HL-60 (cell line): ENCODE data around the gene TYW3.
"Not testable (repeated sequence)": the region's sequence is repeated elsewhere in the genome, so short reads cannot be mapped to it uniquely, and the experiment has no call there.

Experiments
- DNase-seq, 2 experiments: peaks; one replicate each; pipeline ENCODE4 v3.0.0-alpha.2; 2010 to 2020; ENCODE audit warnings: low read depth in 1 of 2, low spot score in 1 of 2
- H3K27ac ChIP-seq: fragments of 250-450 bp; sonication (Bioruptor Pico); replicated peaks from 2 replicates; pipeline ENCODE4 v1.5.1; 2020; ENCODE audit warnings: mild to moderate bottlenecking, moderate library complexity
- H3K27me3 ChIP-seq: fragments of 250-450 bp; sonication (Bioruptor Pico); 2 replicates; pipeline ENCODE4 v1.5.1; 2021; ENCODE audit warnings: mild to moderate bottlenecking, moderate library complexity; ENCODE audit not compliant: insufficient read depth, poor library complexity, severe bottlenecking
- H3K4me3 ChIP-seq: replicated peaks from 2 replicates; pipeline ENCODE4 v1.5.1; 2011; ENCODE audit warnings: mild to moderate bottlenecking, control low read depth, low read length; ENCODE audit not compliant: insufficient read depth
- CTCF ChIP-seq: IDR thresholded peaks from one replicate; pipeline ENCODE4 v1.5.1; 2011; ENCODE audit warnings: low read length, control low read depth, inconsistent platforms; ENCODE audit not compliant: insufficient read depth
- GABPA ChIP-seq: IDR thresholded peaks from 2 replicates; pipeline ENCODE4 v1.6.1; 2012; ENCODE audit warnings: low read depth
- POLR2AphosphoS5 ChIP-seq: IDR thresholded peaks from 2 replicates; pipeline ENCODE4 v1.6.1; 2012; ENCODE audit warnings: low read depth
- SPI1 ChIP-seq: IDR thresholded peaks from 2 replicates; pipeline ENCODE4 v1.6.1; 2012; ENCODE audit warnings: low read depth, mild to moderate bottlenecking, borderline replicate concordance
- TF ChIP-seq, protein P1 (sequence below): IDR thresholded peaks from 2 replicates; pipeline ENCODE4 v1.6.1; 2012; ENCODE audit warnings: low read depth; ENCODE audit not compliant: insufficient replicate concordance

TYW3 gene

GRCh38 chr1:74729741-74730478, 3.0 kb upstream of the TYW3 start:
- H3K4me3 ChIP-seq: no peak overlapping the region
- no peak for DNase-seq
- H3K27ac ChIP-seq: no peak overlapping the region
- TF ChIP-seq CTCF: no peak
- TF ChIP-seq, protein P1, sequence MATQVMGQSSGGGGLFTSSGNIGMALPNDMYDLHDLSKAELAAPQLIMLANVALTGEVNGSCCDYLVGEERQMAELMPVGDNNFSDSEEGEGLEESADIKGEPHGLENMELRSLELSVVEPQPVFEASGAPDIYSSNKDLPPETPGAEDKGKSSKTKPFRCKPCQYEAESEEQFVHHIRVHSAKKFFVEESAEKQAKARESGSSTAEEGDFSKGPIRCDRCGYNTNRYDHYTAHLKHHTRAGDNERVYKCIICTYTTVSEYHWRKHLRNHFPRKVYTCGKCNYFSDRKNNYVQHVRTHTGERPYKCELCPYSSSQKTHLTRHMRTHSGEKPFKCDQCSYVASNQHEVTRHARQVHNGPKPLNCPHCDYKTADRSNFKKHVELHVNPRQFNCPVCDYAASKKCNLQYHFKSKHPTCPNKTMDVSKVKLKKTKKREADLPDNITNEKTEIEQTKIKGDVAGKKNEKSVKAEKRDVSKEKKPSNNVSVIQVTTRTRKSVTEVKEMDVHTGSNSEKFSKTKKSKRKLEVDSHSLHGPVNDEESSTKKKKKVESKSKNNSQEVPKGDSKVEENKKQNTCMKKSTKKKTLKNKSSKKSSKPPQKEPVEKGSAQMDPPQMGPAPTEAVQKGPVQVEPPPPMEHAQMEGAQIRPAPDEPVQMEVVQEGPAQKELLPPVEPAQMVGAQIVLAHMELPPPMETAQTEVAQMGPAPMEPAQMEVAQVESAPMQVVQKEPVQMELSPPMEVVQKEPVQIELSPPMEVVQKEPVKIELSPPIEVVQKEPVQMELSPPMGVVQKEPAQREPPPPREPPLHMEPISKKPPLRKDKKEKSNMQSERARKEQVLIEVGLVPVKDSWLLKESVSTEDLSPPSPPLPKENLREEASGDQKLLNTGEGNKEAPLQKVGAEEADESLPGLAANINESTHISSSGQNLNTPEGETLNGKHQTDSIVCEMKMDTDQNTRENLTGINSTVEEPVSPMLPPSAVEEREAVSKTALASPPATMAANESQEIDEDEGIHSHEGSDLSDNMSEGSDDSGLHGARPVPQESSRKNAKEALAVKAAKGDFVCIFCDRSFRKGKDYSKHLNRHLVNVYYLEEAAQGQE: no peak
- no peak for TF ChIP-seq POLR2AphosphoS5
- TF ChIP-seq SPI1: no peak
- no peak for TF ChIP-seq GABPA
- H3K27me3 ChIP-seq: no peaks in the 10 kb centered on the region

DNA sequence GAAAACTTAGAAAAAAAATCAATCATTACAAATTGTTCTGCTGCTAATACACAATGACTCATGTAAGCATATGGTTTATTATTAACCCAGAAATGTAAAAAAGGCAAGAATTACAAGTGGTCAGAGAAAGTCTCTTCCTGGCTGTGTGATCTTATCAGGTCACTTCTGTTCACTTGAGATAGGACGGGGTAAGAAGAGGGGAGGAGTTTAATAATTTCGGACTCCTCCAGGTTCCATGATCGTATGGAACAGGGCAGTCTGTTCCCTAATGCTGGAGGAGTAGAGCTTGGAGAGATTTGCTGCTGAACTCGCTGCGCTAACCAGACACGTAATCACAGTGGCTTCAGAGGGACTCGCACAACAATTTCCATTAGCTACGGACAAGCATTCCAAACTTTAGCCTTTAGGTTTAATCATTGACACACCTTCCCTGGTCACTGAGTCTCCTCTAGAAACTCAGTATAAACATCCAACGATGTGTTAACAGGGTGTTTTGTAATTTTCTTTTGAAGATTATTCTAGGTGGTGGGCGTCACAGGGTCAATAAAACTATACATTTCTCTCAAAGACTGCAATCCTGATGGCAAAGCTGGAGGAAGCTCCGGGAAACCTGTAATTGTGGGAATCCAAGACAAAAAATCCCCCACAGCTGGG, 1.4 kb upstream of the TYW3 start:
- Histone ChIP-seq H3K27ac (no peak overlapping the region), H3K27me3 (no peaks in the 10 kb centered on the region), H3K4me3 (no peak overlapping the region)
- DNase-seq: no peak
- TF ChIP-seq GABPA (no peak), POLR2AphosphoS5 (no peak), CTCF (no peak), SPI1 (no peak)
- TF ChIP-seq, protein P1: no peak

DNA sequence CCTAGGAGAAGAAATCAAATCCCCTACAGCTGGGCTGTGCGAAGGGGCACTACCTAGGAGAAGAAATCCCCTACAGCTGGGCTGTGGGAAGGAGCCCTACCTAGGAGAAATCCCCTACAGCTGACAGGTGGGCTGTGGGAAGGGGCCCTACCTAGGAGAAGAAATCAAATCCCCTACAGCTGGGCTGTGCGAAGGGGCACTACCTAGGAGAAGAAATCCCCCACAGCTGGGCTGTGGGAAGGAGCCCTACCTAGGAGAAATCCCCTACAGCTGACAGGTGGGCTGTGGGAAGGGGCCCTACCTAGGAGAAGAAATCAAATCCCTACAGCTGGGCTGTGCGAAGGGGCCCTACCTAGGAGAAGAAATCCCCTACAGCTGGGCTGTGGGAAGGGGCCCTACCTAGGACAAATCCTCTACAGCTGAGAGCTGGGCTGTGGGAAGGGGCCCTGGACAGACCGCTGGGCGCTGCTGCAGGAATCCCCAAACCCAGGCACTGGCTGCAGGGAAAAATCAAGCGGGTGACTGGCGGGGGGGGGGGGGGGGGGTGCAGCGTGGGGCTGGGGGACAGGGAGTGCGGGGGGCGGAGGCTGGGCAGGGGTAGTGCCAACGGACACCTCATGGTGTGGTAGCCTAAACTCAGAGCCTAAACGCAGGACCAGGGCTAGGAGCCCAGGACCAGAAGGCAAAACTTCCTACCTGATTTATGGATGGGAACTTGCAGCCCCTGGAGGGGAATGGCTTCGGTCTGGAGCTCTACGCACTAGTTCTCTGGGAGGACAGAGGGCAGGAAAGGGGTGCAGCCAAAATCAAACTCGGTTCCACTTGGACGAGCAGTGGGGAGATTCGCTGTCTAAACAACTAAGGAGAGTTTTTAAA, 643 bp upstream of the TYW3 start:
- H3K27me3 ChIP-seq: not testable (repeated sequence)
- H3K4me3 ChIP-seq: peak overlapping the region; percentile 84
- H3K27ac ChIP-seq: peak overlapping the region; percentile 87; the same call in 1 of the 2 replicates
- peak in 1 of 2 experiments; percentile 2 for DNase-seq
